HG02884 (cell line): ENCODE measurements around the gene GADD45G.
A peak's percentile ranks its signal among the peaks of the same experiment; 100 is the strongest.

Experiments used
- ATAC-seq: cut with Tn5 transposase; IDR thresholded peaks from one replicate; pipeline ENCODE4 v1.9.1; 2021; ENCODE audit warnings: mild to moderate bottlenecking, moderate library complexity; ENCODE audit not compliant: unreplicated experiment

GADD45G gene, protein sequence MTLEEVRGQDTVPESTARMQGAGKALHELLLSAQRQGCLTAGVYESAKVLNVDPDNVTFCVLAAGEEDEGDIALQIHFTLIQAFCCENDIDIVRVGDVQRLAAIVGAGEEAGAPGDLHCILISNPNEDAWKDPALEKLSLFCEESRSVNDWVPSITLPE

DNA sequence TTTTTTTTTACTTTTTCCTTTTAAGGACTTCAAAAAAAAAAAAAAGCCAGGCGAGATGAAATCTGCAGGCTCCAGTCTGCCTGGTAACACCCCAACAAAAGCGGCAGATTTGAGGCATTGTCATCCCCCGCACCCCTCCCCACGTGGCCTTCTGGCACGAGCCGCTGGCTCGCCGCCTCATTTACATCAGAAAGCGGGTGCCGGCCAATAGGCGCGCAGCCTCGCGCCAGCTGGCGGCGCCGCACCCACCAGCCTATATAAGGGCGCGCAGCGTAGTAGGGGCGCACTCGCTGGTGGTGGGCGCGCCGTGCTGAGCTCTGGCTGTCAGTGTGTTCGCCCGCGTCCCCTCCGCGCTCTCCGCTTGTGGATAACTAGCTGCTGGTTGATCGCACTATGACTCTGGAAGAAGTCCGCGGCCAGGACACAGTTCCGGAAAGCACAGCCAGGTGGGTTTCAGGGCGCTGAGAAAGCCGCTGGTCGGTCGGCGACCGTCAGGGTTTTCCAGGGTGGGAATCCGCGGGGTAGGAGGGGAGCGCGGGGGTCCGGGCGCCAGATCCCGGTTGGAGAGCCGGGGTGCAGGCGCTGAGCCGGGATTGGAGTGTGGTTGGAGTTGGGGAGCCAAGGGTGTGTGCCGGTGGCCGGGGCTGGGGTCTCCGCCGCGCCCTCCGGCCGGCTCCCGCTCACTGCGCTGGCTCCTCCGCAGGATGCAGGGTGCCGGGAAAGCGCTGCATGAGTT, at the start of gene GADD45G:
TSS of gene GADD45G (plus strand) at position 284 of the 736 bp plus-strand sequence. CDS start at position 394, 110 bp downstream.
- ATAC-seq = peak; percentile 52

DNA sequence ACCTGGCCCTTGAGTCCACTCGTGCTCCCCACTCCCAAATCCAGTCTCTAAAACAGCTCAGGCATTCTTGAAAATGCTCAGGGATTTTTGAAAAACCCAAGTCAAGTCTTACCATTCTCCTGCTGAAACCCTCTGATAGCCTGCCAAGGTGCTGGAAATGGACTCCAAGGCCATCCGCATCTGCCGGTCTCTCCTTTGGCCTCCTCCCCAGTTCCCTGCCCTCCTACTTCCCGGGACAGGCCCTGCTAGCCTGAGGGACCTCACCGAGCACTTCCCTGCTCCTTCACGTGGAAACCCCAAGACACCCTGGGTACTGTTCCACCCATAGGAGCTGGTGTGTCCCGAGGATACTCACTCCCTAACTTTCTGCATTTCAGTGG, 49.8 kb upstream of the GADD45G start:
- ATAC-seq = no peak

DNA sequence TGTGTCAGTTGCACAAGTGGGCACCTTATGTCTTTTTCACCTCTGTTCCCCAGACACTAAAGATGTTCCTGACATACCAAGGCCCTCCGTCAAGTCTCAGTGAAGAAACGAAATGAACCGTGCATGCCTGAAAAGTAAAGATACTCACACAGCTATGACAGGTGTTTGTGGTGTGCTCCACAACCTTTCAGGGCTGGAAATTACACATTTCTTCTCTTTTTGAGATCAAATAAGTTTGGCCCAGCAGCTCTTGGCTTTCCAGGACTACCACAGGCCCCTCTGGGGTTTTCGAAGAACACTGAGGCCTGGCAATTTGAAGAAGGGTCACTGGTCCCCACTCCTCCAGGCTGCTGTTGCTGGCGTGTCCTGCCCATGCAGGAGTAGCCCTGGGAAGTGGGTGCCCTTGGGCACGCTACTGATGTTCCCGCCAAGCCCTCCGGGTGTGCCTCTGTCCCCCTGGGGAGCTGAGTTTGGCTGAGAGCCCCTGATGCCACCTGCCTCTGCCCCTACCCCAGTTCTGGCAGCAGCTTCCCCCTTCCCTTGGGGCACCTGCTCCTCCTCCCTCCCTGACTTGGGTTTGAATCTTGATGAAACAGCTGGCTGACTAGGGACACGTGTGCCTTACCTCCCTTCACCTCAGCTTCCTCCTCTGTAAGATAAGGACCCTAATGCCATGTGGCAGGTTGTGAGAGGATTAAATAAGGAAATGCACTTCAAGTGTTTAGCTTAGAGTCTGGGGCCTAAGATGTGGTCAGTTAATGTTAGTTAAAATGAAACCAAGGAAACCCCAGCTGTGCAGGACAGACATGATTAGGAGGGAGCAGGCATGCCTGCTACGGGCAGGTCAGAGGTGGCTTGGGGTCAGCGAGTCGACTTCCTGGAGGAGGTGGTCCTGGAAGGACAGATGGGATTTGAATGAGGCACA, 49.1 kb upstream of the GADD45G start:
- peak; percentile 65 for ATAC-seq

DNA sequence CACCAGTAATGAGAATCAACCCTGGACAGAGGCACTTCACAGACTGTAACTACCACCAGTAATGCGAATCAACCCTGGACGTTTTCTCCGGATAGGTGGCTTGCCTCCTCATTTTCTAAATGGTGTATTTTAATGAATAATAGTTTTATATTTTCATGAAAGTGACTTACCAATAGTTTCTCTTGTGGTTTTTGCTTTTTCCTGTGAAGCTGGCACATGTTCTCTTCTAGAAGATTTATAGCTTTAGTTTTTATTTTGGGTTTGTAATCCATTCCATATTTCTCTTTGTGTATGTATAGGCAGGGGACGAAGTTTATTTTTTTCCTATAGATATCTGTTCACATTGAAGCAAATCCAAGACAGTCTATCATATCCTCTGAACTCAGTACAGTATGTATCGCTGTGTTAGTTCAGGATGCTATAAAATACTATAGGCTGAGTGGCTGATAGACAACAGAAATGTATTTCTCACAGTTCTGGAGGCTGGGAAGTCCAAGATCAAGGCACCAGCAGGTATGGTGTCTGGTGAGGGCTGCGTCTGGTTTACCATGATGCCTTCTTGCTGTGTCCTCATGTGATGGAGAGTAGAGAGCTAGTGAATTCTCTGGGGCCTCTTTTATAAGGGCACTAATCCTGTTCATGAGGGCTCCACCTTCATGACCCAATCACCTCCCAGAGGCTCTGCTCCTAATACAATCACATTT, 46.5 kb upstream of the GADD45G start:
- no peak for ATAC-seq

DNA sequence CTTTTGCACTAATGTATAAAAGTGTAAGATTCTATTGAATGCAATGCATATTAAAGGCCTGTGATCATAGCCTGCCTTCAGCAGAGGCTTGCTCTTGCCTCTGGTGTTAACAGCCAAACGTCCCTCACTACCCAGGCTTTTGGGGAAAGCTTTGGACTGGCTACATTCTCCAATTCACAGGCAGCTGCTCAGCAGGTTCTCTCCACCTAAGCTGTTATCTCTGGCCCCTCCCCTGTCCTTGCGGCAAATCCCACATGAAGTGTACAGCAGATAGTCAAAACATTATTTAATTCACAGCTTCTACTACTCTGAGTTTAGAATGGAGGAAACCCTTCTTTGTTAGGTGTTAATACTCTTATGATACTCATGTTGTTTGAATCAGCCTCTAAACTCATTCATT, 45.9 kb upstream of the GADD45G start:
- ATAC-seq = no peak

DNA sequence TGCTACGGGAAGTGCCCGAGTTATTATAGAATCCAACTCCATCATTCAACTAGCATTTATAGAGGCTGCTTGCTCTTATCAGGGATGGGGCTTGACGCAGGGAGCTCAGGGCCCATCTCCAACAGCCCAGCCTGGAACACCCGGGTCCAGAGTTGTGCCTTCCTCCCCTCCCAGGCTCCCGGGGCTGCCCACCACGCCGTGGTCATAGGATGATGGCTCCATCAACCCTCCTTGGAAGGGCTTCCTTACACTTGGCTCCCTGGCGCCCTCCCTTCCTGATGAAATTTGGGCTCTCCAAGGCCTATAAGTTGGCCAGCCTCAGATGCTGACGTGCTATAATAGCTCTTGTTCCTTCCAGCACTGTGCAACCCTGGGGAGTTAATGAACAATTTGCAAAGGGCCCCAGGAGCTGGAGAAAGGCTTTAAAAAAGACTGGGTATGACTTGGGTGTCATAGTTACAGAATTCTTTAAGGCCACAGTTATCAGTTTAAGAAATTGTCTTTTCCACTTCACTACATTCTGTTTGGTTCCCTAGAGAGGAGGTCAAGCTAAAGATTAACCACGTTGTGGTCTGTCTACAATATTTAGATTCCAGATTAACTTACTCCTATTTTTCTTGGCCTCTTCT, 42.5 kb upstream of the GADD45G start:
- ATAC-seq = no peak

DNA sequence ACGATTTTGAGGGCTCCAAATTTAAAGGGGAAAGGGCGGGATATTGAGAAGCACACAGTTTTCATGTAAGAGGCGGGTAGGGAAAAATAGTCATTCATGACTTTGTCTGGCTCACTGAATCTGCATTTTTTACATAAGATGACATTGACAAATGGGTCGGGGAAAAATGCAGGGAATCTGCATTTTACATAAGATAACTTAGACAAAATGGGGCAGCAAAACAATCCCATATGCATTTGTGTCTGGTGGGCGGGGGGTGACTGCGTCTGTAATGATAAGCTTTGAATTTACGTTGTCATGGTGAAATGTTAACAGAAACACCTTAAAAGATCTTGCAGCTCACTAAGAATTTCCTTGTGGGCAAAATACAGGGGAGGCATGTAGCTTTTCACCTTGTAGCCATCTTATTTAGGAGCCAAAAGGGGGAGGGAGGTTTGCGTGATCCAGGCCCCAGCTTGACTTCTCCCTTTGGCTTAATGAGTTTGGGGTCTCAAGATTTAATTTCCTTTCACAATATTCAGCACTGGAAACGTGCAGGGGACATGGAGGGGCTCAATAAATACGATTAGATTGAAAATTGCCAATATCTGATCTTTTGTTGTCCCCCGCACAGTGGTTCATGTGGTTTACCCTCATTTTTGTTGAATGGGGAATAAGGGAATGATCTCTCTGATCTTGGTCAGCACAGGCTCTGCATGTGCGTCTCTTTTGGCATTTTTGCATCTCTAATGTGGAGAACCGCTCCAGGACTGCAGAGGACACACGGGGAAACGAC, 41.1 kb upstream of the GADD45G start:
- ATAC-seq = no peak

DNA sequence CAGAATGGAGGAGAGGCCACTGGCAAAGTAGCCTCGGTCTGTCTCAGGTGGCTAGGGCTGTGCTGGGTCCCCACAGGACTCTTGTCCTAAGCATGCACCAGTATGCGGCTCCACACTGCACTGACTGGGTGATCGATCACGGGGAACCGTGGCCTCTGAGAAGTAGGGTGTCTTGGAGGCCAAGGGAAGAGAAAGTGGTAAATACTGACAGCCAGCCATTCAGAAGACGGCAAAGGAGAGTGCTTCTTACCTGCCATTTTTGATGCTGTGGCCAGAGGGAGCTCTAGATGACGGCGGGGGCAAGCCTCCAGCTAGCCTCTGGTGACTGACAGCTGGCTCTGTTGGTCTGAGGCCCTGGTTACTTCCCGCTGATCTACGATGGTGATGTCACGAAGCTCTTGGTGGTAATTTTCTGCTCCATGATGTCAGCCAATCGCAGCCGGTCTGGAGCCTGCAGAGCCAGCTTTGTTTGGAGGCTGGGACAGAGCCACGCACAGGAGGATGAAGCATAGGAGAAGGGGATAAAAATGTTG, 40.4 kb upstream of the GADD45G start:
- ATAC-seq = no peak

DNA sequence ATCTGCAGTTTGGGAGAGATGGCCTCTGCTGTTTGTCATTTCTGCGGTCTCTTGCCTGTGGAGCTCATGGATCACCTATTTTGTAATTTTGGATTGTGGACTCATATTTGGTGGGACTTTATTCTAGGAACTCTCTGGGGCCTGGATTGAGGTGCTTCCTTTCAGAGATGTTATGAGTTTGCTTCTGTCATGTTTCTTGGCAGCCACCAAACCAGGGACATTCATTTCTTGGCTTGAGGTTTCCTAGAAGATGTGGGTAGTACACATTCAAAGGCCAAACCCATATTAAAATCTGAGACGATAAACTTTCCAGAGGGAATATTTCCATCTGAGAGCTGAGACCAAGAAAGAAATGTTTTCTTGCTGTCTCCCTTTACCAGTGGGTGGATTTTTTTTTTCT, 37.2 kb upstream of the GADD45G start:
- no peak for ATAC-seq

DNA sequence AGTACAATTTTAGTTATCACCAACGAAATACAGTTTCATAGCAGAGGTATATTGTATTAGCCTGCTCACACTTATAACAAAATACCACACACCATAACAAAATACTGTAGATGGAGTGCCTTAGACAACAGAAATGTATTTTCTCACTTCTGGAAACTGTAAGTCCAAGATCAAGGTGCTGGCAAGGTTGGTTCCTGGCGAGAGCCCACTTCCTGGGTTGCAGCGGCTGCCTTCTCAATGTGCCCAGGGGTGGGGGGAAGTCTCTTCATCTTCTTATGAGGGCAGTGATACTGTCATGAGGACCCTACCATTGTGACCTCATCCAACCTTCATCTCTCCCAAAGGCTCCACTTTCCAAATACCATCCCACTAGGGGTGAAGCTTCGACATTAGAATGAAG, 30.5 kb upstream of the GADD45G start:
- ATAC-seq = no peak

DNA sequence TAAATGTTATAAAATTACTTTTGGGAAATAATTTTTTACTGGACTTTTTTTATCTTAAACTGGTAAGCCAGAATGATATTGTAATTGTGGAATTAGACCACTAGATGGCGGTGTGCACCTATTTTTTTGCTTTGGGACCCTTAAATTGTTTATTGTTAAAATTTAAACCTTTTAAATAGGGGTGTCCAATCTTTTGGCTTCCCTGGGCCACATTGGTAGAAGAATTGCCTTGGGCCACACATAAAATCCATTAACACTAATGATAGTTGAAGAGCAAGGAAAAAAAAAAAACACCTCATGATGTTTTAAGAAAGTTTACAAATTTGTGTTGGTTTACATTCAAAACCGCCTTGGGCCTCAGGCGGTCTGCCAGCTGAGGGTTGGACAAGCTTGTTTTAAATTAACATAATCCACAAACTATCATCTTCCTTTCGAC, 28.4 kb upstream of the GADD45G start:
- ATAC-seq = no peak

DNA sequence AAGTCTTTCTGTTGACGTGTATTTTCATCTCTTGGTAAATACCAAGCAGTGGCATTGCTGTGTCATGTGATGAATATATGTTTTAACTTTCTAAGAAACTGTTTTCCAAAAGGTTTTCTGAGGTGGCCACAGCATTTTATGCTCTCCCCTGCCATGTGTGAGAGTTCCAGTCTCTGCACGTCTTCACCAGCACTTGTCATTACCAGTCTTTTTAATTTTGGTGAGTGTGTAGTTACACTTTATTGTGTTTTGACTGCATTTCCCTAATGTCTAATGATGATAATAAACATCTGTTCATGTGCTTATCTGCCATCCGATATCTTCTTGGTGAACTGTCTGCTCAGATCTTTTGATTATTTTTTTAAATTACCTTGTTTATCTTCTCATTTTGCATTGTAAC, 27.4 kb upstream of the GADD45G start:
- no peak for ATAC-seq

DNA sequence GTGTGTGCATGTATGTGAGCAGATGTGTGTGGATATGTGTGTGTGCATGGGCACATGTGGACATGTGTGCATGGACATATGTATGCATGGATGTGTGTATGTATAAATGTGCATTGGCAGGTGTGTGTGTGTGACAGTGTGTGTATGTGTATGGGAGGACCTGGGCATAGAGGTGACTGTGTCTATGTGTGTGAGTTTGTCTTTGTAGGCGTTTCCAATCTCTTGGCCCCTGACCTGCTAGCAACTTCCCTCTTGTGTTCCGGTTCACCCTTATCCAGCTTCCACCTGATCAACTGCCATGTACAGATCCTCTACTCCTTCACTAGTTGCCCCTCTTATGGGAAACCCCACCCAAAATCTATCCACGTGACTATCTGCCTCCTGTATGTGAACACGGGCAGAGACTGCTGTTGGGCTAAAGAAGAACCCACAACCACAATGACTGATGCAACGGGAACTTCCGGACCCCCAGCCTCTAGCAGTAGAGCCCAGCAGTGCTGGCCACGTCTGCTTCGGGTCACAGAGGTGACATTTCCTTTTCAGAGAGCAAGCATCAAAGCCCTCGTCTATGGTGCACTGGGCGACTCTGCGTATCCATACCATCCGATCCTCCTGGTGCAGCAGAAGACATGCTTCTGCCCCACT, 24.9 kb upstream of the GADD45G start:
- no peak for ATAC-seq

DNA sequence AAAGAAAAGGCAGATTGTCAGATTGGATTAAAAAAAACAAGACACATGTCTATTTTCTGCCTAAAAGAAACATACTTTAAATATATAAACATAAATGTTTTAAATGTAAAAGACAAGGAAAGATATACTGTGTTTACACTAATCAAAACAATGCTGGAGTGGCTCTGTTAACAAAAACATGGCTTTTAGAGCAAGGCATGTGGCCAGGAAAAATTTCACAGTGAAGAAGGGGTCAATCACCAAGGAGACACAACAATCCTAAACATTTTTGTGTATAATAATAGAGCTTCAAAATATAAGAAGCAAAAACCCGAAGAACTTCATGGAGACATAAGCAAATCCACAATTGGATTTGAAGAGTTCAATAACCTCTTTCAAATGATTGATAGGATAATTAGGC, 18.5 kb upstream of the GADD45G start:
- ATAC-seq = no peak

DNA sequence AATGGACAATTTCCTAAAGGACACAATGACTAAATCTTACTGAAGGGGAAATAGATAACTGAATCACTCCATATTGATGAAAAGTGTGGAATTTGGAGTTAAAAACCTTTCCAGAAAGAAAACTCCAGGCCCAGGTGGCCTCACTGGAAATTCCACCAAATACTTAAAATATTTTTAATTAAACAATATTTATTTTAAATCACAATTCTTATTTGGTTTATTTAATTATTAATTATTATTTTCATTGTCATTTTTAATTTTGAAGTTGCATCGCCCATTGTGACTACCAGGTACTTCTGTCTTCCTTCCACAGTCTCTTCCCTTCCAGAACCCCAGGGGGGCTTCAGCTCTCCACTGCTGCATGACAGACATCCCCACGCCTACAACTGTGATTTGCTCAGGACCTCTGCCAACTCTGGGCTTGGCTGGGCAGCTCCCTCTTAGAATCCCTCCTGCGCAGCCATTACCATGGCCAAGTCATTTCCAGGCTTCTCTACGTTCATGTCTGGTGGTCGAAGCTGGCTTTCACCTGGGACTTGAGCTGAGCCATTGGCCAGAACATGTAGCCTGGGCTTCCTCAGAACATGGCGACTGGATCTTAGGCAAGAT, 16.4 kb upstream of the GADD45G start:
- no peak for ATAC-seq

DNA sequence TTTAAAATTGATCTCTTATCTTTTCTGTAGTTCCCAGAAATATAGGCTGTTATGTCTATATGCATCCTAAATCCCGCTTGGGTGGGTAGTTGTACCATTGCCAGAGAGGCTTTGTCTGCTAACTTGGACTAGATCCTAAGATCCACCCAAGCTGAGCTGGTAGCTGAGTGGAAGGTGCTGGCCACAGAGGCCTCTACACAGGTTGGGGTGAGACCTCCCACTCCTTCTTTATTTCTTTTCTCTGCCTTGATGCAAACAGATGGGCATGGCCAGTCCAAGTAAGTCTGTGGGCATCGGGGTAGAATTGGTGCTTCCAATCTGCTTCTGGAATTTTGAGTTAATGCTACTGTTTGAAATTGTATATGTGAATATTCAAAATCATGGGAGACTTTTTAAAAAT, 14.4 kb upstream of the GADD45G start:
- ATAC-seq = no peak

DNA sequence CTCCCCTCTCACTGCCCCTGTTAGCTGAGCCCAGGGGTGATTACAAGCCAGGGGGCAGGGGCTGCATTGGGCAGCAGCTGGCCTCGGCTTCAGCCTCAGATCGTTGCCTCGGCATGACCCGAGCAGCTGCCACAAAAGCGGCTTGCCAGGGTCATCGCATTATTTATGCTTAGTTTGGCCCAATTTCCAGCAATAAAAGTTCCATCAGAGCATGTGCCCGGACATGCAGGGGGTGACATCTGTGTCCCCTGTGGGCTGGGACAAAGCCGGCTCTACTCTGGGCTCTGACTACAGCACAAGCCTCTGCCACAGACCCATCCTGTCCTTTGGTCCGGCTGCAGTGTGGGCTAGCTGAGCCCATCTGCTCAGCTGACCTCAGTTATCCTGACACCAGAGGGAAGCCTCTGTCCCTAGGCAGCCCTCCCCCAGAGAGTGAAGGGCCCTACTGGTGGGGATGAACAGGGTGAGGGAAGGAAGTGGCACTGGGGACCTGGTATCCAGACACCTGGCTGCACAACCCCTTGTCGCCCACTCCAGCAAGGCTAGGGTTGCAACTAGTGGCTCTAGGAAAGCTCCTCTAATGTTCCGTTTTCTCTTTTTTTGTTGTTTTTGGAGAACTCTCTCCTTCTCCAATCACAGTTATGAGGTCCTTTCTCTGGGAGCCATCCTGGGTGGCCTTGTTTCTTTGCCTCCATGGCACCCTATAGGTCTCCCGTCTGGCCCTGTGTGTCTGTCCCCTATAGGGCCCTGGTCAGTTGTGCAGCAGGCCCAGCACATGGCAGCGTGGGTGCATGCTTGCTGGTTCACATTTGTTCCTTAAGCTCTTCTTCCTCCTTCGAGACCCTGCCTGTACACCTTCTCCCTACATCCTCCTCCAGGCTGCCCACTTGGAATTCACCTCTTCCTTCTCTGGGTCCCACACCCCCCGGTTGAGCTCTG, 13.3 kb upstream of the GADD45G start:
- ATAC-seq = no peak
